Muscle layer of colon (tissue), 2 donors: ENCODE results near the gene C1RL.

Source experiments
- H3K27ac ChIP-seq: one replicate; pipeline ENCODE4 v1.7.0; 2013; ENCODE audit warnings: low read depth, mild to moderate bottlenecking, low read length, moderate library complexity
- H3K27me3 ChIP-seq, 2 donors: one replicate each; pipeline ENCODE4 v1.7.0; 2013; ENCODE audit warnings: low read length in 2 of 2, mild to moderate bottlenecking in 2 of 2; ENCODE audit not compliant: insufficient read depth in 2 of 2, control insufficient read depth in 1 of 2
- H3K36me3 ChIP-seq: one replicate; pipeline ENCODE4 v1.7.0; 2013; ENCODE audit warnings: mild to moderate bottlenecking, low read length; ENCODE audit not compliant: insufficient read depth
- H3K4me1 ChIP-seq: one replicate; pipeline ENCODE4 v1.7.0; 2013; ENCODE audit warnings: mild to moderate bottlenecking, low read length; ENCODE audit not compliant: insufficient read depth
- H3K4me3 ChIP-seq, 2 donors: one replicate each; pipeline ENCODE4 v1.7.0; 2013; ENCODE audit warnings: low read length in 2 of 2, low read depth in 1 of 2, mild to moderate bottlenecking in 1 of 2, moderate library complexity in 1 of 2
- H3K9ac ChIP-seq: one replicate; pipeline ENCODE4 v1.7.0; 2013; ENCODE audit warnings: low read length
- H3K9me3 ChIP-seq: one replicate; pipeline ENCODE4 v1.7.0; 2013; ENCODE audit warnings: mild to moderate bottlenecking, low read length
- donor health status: abdominal sarcoma.
- donor health status: Adenocarcinoma of cecum.

Gene C1RL, protein sequence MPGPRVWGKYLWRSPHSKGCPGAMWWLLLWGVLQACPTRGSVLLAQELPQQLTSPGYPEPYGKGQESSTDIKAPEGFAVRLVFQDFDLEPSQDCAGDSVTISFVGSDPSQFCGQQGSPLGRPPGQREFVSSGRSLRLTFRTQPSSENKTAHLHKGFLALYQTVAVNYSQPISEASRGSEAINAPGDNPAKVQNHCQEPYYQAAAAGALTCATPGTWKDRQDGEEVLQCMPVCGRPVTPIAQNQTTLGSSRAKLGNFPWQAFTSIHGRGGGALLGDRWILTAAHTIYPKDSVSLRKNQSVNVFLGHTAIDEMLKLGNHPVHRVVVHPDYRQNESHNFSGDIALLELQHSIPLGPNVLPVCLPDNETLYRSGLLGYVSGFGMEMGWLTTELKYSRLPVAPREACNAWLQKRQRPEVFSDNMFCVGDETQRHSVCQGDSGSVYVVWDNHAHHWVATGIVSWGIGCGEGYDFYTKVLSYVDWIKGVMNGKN

DNA sequence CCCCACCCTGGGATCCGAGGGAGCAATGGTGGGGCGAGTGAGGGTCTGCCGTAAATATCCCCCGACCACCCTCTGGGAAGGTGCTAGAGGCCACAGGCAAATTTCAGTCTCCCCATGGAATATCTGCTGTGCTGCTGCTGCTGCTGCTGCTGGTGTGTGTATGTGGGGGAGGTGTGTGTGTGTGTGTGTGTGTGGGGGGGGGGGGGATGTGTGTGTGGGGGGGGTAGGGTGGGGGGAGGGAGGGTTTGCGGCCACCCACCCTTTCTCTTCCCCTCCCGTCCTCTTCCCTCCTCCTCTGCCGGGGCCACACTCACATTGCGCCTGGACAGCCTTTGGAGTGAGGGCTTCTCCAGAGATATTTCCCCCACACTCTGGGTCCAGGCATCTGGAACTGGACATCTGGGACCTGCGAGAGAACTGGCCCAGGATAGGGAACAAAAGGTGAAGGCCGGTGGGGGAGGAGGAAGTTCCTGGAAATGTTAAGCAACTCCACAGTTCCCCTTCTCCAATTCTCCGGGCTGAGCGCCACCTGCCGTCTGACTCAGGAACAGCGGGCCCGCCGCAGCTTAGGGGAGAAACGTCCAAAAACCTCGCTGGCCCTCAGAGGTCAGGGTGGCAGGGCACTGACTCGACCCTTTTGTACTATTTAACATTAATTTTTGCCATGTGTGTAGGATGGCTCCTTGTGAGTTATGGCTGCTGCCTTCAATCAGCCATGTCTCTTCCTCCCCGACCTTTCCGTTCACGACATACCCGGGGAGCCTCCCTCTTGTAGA, at the start of gene C1RL:
Gene C1RL, minus strand, starts transcription at position 419 of the 776 bp plus-strand sequence. Its CDS starts 34 bp downstream, at position 385.
- Histone ChIP-seq H3K4me1 (peaks cover 16% of the 10 kb centered on the region), H3K36me3 (peaks cover 6% of the 10 kb centered on the region), H3K27me3 (no peaks in the 10 kb centered on the region), H3K27ac (peak within 1 kb of the TSS; percentile 92), H3K4me3 (peak within 1 kb of the TSS; percentile 58 to 88), H3K9me3 (no peaks in the 10 kb centered on the region), H3K9ac (peak within 1 kb of the TSS; percentile 84)

DNA sequence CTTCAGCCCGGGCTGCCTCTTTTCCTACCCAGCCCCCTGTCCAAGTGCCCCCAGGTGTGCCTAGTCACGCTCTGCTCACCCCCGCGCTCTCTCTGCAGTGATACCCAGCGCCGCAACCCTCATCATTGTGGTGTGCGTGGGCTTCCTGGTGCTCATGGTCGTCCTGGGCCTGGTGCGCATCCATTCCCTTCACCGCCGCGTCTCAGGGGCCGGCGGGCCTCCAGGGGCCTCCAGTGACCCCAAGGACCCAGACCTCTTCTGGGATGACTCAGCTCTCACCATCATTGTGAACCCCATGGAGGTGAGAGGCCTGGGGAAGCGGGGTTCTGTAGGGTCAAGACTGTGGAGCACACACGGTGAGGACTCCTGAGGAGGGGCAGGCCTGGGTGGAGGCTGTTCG, 48.4 kb upstream of the C1RL start:
- no peaks in the 10 kb centered on the region for H3K36me3 ChIP-seq
- no peak overlapping the region for H3K4me3 ChIP-seq
- H3K27me3 ChIP-seq = peaks cover 0 to 9% of the 10 kb centered on the region in 2 donors
- H3K4me1 ChIP-seq = no peaks in the 10 kb centered on the region
- H3K9me3 ChIP-seq = no peaks in the 10 kb centered on the region
- no peak overlapping the region for H3K27ac ChIP-seq
- H3K9ac ChIP-seq = no peak overlapping the region

DNA sequence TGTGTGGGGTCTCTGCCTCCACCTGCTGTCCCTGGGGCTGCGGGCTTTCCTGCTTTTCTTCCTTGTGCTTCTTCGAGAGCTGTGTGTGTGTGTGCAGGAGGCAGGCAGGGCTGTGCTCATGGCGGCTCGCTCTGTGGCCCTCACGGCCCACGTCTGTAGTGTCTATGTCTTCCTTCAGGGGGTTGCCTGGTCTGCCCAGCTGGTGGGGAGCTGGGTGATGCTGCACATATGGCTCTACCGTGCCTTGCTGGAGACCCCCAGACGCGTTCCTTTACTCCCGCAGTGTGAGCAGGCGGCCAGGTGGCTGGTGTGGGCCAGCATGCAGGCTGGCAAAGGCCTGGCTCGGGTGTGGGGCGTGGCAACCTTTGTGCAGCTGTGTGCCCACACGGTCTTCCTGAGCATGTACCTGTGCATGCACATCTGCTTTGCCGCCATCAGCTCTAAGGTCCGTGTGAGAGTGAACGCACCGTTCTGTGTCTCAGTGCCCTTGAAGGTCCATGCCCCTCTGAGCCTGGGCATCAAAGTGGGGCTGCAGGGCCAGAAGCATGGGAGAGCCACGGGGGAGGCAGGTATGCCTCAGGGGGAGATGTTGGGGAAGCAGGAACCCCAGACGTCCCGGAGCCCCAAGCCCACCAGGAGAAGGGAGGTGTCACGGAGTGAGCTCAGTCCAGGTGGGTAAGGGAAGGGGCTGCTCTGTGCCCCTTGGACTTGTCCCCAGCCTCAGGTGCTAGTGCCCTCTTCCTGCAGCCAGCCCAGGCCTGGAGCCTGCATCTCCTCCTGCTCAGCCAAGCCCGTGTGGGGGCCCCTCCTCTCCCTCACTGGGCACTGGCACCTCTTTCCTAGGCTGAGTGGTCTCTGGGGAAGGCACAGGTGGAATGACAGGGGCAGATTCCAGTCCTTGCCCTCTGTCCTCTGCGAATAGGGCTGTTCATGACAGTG, 47.5 kb upstream of the C1RL start:
- Histone ChIP-seq H3K4me1 (no peaks in the 10 kb centered on the region), H3K9me3 (no peaks in the 10 kb centered on the region), H3K27me3 (peaks cover 0 to under 1% of the 10 kb centered on the region in 2 donors), H3K9ac (no peak overlapping the region), H3K27ac (no peak overlapping the region), H3K36me3 (no peaks in the 10 kb centered on the region), H3K4me3 (no peak overlapping the region)

DNA sequence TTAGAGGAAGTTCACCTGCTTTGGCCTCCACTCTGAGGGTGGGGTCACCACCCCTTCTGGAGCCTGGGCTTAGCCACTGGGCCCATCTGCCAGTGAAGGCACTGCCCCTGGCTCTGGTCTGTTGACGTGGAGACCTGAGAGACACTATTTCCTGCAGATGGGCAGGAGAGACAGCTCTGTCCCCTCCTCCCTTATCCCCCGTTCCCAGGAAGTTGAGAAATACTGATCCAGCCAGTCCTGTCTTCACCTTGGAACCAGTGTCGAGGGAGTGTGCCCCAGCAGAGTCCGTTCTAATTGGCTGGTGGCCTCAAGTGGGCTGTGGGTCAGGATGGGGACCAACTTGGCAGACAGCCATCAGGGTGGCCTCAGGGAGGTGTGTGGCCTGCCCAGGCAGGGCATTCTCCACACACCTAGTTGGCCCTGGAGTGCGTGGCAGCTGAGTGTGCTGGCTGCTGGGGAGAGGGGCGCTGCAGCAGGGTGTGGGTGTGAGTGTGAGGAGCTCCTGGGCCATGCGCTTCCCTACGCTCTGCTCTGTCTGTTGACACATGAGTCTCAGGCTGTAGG, 46.5 kb upstream of the C1RL start:
- Histone ChIP-seq H3K27ac (no peak overlapping the region), H3K9ac (no peak overlapping the region), H3K27me3 (no peaks in the 10 kb centered on the region), H3K36me3 (no peaks in the 10 kb centered on the region), H3K4me1 (no peaks in the 10 kb centered on the region), H3K9me3 (no peaks in the 10 kb centered on the region), H3K4me3 (no peak overlapping the region)

DNA sequence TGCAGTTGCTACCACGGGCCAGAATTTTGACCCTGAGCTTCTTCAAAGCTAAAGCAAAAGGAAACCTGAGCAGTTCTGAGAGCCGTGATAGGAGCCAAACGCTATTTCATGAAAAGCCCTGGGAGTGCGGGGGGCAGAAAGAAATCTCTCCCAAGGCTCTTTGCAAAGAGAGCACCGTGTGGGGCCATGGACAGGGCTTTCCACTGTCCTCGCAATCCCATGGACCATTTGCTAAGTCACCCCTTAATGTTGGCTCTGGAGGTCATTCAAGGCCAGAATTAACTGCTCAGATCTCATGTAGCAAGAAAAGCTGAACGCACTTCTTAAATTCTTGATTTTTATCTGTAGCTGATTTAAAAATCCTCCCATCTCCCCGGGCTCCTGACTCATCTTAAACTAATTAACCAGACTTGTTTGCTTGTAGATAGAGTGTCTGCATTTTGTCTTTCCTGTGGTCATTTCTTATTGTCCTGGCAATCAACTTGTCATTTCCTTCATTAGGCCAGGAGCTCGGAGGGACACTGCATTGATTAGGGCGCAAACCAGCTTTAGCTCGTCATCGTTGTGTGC, 46.0 kb upstream of the C1RL start:
- Histone ChIP-seq H3K4me1 (no peaks in the 10 kb centered on the region), H3K9ac (no peak overlapping the region), H3K27ac (no peak overlapping the region)

DNA sequence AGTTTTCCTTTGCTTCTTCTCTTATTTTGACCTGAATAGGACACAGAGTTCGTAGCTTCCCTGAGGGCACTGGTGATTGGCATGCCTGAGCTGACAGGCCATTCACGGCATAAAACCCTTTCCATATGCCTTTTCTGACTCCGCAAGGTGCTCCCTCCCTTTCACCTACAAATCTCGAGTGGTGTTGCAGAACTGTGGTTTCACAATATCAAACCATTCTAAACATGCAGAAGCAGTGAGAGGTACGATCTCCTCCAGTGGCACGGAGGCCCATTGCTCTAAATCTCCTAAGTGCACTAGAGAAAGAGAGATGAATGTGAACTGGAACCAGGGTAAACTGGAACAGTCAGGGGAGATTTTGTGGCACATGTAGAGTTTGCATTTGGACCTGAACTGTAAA, 45.0 kb upstream of the C1RL start:
- no peaks in the 10 kb centered on the region for H3K27me3 ChIP-seq
- H3K27ac ChIP-seq = no peak overlapping the region
- H3K4me1 ChIP-seq = no peaks in the 10 kb centered on the region
- no peak overlapping the region for H3K9ac ChIP-seq
- H3K36me3 ChIP-seq = peaks cover 10% of the 10 kb centered on the region
- H3K4me3 ChIP-seq = no peak overlapping the region
- no peaks in the 10 kb centered on the region for H3K9me3 ChIP-seq

More for the DNA sequence above, 46.0 kb upstream of the C1RL start:
- Histone ChIP-seq H3K27me3 (no peaks in the 10 kb centered on the region), H3K36me3 (peaks cover under 1% of the 10 kb centered on the region), H3K4me3 (no peak overlapping the region), H3K9me3 (no peaks in the 10 kb centered on the region)

DNA sequence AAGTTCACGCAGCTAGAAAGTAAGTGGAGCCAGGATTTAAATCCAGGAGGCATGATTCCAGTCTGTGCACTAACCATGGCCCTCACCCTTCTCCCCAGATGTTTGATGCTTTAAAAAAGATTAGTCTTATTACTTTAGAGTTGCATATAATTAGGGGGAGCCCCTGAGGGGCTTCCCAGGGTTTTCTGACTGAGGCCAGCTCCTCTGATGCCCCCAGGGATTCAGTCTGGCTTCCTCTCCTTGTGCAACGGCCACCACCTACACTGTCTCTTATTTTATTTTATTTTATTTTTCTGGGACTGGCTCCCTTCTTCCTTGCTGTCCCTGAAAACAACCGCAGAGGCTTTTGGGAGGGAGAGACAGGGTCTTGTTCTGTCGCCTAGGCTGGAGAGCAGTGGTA, 43.8 kb upstream of the C1RL start:
- no peak overlapping the region for H3K4me3 ChIP-seq
- no peaks in the 10 kb centered on the region for H3K27me3 ChIP-seq
- H3K27ac ChIP-seq = no peak overlapping the region
- no peaks in the 10 kb centered on the region for H3K4me1 ChIP-seq
- peaks cover 11% of the 10 kb centered on the region for H3K36me3 ChIP-seq
- no peaks in the 10 kb centered on the region for H3K9me3 ChIP-seq
- no peak overlapping the region for H3K9ac ChIP-seq

DNA sequence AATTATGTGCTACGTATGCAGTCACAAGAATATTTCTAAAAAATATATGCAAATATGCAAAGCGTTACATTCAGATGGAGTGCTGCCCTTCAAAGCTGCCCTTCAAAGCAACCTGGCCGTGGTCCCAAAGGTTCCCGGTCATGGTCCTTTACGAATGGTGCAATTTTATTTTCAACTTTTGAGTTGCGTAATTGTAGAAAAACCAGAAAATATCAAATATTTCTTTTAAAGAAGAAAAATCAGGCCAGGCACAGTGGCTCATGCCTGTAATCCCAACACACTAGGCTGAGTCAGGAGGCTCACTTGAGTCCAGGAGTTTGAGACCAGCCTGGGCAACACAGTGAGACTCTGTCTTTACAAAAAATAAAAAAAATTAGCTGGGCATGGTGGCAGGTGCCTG, 42.5 kb upstream of the C1RL start:
- H3K27ac ChIP-seq = no peak overlapping the region
- no peaks in the 10 kb centered on the region for H3K9me3 ChIP-seq
- H3K4me3 ChIP-seq = no peak overlapping the region
- no peaks in the 10 kb centered on the region for H3K27me3 ChIP-seq
- no peaks in the 10 kb centered on the region for H3K4me1 ChIP-seq
- H3K9ac ChIP-seq = no peak overlapping the region
- peaks cover 13% of the 10 kb centered on the region for H3K36me3 ChIP-seq

DNA sequence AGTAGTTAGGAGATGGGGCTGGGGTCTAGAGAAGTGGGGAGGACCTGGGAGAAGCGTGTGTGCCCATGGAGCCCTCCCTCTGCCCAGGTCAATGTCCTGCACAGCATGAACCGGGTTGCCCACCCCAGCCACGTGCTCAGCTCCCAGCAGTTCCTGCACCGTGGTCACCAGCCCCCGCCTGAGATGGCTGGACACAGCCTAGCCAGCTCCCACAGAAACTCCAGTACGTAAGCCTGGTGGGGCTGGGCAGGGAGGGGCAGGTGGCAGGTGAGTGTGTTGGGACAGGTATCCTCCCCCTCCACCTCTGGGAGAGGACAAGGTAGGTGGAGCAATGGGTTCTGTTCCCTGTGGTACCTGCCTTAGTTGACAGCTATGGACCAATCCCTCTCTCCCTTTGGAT, 41.8 kb upstream of the C1RL start:
- H3K4me3 ChIP-seq = no peak overlapping the region
- no peak overlapping the region for H3K27ac ChIP-seq
- peaks cover 17% of the 10 kb centered on the region for H3K36me3 ChIP-seq
- H3K4me1 ChIP-seq = no peaks in the 10 kb centered on the region
- no peaks in the 10 kb centered on the region for H3K9me3 ChIP-seq
- no peaks in the 10 kb centered on the region for H3K27me3 ChIP-seq
- no peak overlapping the region for H3K9ac ChIP-seq

DNA sequence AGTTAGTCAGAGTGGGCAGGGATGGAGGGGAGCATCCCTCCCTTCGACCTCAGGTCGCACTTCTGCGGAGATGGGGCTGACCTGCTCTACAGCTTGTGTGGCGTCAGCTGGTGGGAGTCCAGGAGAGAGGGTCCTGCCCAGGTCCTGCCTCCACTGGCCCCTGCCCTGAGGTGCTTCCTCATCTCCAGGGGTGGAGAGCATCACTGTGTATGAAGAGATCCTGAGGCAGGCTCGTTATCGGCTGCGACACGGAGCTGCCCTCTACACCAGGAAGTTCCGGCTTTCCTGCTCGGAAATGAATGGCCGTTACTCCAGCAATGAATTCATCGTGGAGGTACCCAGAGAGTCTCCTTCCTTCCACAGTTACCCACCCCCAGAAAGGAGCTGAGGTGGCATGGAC, 41.3 kb upstream of the C1RL start:
- H3K4me1 ChIP-seq = no peaks in the 10 kb centered on the region
- H3K9ac ChIP-seq = no peak overlapping the region
- H3K9me3 ChIP-seq = no peaks in the 10 kb centered on the region
- H3K27me3 ChIP-seq = no peaks in the 10 kb centered on the region
- H3K27ac ChIP-seq = no peak overlapping the region
- no peak overlapping the region for H3K4me3 ChIP-seq
- peaks cover 17% of the 10 kb centered on the region for H3K36me3 ChIP-seq
